H1 (cell line): ENCODE measurements around the gene CACNG8. TPM values are rescaled to one million over a fixed set of nuclear protein-coding genes. Genes with fewer than 3 reads are reported as not detected.

Source experiments
- polyA plus RNA-seq, 7 experiments: library from polyadenylated mRNA; depleted of rRNA in 3 of 7; stranded (reverse) in 5 of 7; unstranded in 2 of 7; fragments of >200 nt in 5 of 7; fragments of 200-250 nt in 2 of 7; gene quantifications; 1 replicate in 5 of 7; 2 replicates in 1 of 7; 4 replicates in 1 of 7; pipeline versions ENCODE4 v1.2.1 to v1.2.3, GENCODE V29; 2011 to 2013; ENCODE audit warnings: missing spikeins in 2 of 7, mixed read lengths in 2 of 7
- total RNA-seq: library from RNA; stranded (reverse); fragmentation: NEBNext Ultra II Directional; extraction: Animal tissue kit (Norgen Biotek cat#: 25700); gene quantifications from 2 replicates; pipeline ENCODE4 v1.2.1, GENCODE V29; 2021
- TF ChIP-seq, protein P1 (sequence below): fragments of 300-600 bp; sonication (generic); IDR thresholded peaks from 2 replicates; pipeline ENCODE4 v1.7.1; 2012; ENCODE audit warnings: low read length, moderate library complexity, mild to moderate bottlenecking, inconsistent platforms; ENCODE audit not compliant: insufficient replicate concordance

Gene CACNG8
- total and polyA plus RNA-seq, 2 of the 8 experiments (the other 6 are each of a cell fraction or from before 2014, with no cell fraction given): 0.41 to 4.5 TPM

DNA sequence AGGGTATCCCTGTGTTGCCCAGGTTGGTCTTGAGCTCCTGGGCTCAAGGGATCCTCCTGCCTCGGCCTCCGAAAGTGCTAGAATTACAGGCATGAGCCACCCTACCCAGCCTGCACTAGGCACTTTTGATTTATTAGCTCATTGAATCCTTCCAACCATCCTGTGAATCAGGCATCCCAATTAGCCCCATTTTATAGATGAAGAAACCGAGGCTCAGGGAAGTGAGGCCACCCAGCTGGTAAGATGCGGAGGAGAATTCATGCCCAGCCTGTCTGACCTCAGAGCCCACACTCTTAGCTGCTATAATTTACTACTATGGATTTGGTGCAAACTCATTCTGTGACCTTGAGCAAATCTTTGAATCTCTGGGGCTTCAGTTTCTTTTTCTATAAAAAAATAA lies 17.8 kb upstream of the CACNG8 start (continued):
- TF ChIP-seq, protein P1, sequence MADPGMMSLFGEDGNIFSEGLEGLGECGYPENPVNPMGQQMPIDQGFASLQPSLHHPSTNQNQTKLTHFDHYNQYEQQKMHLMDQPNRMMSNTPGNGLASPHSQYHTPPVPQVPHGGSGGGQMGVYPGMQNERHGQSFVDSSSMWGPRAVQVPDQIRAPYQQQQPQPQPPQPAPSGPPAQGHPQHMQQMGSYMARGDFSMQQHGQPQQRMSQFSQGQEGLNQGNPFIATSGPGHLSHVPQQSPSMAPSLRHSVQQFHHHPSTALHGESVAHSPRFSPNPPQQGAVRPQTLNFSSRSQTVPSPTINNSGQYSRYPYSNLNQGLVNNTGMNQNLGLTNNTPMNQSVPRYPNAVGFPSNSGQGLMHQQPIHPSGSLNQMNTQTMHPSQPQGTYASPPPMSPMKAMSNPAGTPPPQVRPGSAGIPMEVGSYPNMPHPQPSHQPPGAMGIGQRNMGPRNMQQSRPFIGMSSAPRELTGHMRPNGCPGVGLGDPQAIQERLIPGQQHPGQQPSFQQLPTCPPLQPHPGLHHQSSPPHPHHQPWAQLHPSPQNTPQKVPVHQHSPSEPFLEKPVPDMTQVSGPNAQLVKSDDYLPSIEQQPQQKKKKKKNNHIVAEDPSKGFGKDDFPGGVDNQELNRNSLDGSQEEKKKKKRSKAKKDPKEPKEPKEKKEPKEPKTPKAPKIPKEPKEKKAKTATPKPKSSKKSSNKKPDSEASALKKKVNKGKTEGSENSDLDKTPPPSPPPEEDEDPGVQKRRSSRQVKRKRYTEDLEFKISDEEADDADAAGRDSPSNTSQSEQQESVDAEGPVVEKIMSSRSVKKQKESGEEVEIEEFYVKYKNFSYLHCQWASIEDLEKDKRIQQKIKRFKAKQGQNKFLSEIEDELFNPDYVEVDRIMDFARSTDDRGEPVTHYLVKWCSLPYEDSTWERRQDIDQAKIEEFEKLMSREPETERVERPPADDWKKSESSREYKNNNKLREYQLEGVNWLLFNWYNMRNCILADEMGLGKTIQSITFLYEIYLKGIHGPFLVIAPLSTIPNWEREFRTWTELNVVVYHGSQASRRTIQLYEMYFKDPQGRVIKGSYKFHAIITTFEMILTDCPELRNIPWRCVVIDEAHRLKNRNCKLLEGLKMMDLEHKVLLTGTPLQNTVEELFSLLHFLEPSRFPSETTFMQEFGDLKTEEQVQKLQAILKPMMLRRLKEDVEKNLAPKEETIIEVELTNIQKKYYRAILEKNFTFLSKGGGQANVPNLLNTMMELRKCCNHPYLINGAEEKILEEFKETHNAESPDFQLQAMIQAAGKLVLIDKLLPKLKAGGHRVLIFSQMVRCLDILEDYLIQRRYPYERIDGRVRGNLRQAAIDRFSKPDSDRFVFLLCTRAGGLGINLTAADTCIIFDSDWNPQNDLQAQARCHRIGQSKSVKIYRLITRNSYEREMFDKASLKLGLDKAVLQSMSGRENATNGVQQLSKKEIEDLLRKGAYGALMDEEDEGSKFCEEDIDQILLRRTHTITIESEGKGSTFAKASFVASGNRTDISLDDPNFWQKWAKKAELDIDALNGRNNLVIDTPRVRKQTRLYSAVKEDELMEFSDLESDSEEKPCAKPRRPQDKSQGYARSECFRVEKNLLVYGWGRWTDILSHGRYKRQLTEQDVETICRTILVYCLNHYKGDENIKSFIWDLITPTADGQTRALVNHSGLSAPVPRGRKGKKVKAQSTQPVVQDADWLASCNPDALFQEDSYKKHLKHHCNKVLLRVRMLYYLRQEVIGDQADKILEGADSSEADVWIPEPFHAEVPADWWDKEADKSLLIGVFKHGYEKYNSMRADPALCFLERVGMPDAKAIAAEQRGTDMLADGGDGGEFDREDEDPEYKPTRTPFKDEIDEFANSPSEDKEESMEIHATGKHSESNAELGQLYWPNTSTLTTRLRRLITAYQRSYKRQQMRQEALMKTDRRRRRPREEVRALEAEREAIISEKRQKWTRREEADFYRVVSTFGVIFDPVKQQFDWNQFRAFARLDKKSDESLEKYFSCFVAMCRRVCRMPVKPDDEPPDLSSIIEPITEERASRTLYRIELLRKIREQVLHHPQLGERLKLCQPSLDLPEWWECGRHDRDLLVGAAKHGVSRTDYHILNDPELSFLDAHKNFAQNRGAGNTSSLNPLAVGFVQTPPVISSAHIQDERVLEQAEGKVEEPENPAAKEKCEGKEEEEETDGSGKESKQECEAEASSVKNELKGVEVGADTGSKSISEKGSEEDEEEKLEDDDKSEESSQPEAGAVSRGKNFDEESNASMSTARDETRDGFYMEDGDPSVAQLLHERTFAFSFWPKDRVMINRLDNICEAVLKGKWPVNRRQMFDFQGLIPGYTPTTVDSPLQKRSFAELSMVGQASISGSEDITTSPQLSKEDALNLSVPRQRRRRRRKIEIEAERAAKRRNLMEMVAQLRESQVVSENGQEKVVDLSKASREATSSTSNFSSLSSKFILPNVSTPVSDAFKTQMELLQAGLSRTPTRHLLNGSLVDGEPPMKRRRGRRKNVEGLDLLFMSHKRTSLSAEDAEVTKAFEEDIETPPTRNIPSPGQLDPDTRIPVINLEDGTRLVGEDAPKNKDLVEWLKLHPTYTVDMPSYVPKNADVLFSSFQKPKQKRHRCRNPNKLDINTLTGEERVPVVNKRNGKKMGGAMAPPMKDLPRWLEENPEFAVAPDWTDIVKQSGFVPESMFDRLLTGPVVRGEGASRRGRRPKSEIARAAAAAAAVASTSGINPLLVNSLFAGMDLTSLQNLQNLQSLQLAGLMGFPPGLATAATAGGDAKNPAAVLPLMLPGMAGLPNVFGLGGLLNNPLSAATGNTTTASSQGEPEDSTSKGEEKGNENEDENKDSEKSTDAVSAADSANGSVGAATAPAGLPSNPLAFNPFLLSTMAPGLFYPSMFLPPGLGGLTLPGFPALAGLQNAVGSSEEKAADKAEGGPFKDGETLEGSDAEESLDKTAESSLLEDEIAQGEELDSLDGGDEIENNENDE: no peak
- TF ChIP-seq, all 59 proteins: peak for 1
